Activated CD8-positive, alpha-beta T cell treated with anti-CD3 and anti-CD28 coated beads for 36 hours (primary cell): ENCODE results near the gene KIF26A. TPM values are rescaled to one million over a fixed set of nuclear protein-coding genes. Genes with fewer than 3 reads are reported as not detected.

Experiments used
- ATAC-seq: fragments of 200-7000 bp; cut with Tn5 transposase; one replicate; pipeline ENCODE4 v1.10.0; 2021; ENCODE audit warnings: mild to moderate bottlenecking, moderate library complexity
- CTCF ChIA-PET: fragments of 350-600 bp; sonication (Branson Sonifier 250); formaldehyde crosslinking; loops from one replicate; lab custom pipeline; 2021; ENCODE audit warnings: antibody characterized with exemption; lab: Charles Lee
- POLR2A ChIA-PET: fragments of 350-600 bp; sonication (Branson Sonifier 250); formaldehyde crosslinking; loops from one replicate; lab custom pipeline; 2021; ENCODE audit warnings: antibody characterized with exemption; lab: Charles Lee
- DNase-seq: peaks from one replicate; pipeline ENCODE4 v3.0.0-alpha.2; 2020
- H3K27ac Mint-ChIP-seq: one replicate; pipeline ENCODE4 v1.8.0; 2021; ENCODE audit warnings: mild to moderate bottlenecking, mixed read lengths
- H3K27me3 Mint-ChIP-seq: one replicate; pipeline ENCODE4 v1.8.0; 2021; ENCODE audit warnings: mixed read lengths
- H3K36me3 Mint-ChIP-seq: one replicate; pipeline ENCODE4 v1.8.0; 2021; ENCODE audit warnings: low read depth, mixed read lengths
- H3K4me1 Mint-ChIP-seq: one replicate; pipeline ENCODE4 v1.8.0; 2021; ENCODE audit warnings: low read depth, mixed read lengths
- H3K4me3 Mint-ChIP-seq: one replicate; pipeline ENCODE4 v1.8.0; 2021; ENCODE audit warnings: mild to moderate bottlenecking, moderate library complexity, mixed read lengths
- H3K9me3 Mint-ChIP-seq: one replicate; pipeline ENCODE4 v1.8.0; 2021; ENCODE audit warnings: mixed read lengths
- intact Hi-C: fragments of 100-400 bp; cut with micrococcal nuclease; formaldehyde crosslinking; loops from one replicate; pipeline ENCODE4 v1.10.0; 2022
- total RNA-seq, 2 experiments: library from RNA; stranded (reverse); gene quantifications; one replicate each; pipeline ENCODE4 v1.2.3, GENCODE V29; 2021
- TF ChIP-seq, protein P1 (sequence below): fragments of 200-600 bp; IDR thresholded peaks from one replicate; pipeline ENCODE4 v1.8.0; 2022; ENCODE audit warnings: antibody characterized with exemption, mild to moderate bottlenecking

The KIF26A gene
- total RNA-seq, 2 experiments from 2014 or later = 0.59 to 0.65 TPM

- intact Hi-C loops = no loop called here
- Mint-ChIP-seq H3K36me3 (no peaks in the 10 kb centered on the region), H3K4me3 (no peak overlapping the region), H3K9me3 (no peaks in the 10 kb centered on the region), H3K27me3 (peaks cover 2% of the 10 kb centered on the region), H3K27ac (no peak overlapping the region), H3K4me1 (peaks cover 7% of the 10 kb centered on the region)
- ATAC-seq (no peak), DNase-seq (no peak)
- ChIA-PET POLR2A (no interaction called here), CTCF (interaction anchor here (1.5 kb wide), 1 partner anchor 58 kb away, joined by 3 read pairs; no protein-coding TSS in a partner anchor)
- TF ChIP-seq, protein P1, sequence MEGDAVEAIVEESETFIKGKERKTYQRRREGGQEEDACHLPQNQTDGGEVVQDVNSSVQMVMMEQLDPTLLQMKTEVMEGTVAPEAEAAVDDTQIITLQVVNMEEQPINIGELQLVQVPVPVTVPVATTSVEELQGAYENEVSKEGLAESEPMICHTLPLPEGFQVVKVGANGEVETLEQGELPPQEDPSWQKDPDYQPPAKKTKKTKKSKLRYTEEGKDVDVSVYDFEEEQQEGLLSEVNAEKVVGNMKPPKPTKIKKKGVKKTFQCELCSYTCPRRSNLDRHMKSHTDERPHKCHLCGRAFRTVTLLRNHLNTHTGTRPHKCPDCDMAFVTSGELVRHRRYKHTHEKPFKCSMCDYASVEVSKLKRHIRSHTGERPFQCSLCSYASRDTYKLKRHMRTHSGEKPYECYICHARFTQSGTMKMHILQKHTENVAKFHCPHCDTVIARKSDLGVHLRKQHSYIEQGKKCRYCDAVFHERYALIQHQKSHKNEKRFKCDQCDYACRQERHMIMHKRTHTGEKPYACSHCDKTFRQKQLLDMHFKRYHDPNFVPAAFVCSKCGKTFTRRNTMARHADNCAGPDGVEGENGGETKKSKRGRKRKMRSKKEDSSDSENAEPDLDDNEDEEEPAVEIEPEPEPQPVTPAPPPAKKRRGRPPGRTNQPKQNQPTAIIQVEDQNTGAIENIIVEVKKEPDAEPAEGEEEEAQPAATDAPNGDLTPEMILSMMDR = no peak
Measured at GRCh38 chr14:104191409-104191997, 53.1 kb downstream of the KIF26A start.

GRCh38 chr14:104192146-104192882 is 53.9 kb downstream of the KIF26A start:
- Mint-ChIP-seq H3K9me3 (no peaks in the 10 kb centered on the region), H3K27ac (no peak overlapping the region), H3K27me3 (peaks cover 2% of the 10 kb centered on the region), H3K36me3 (no peaks in the 10 kb centered on the region), H3K4me3 (no peak overlapping the region), H3K4me1 (peaks cover 8% of the 10 kb centered on the region)
- TF ChIP-seq, protein P1 = no peak
- ChIA-PET POLR2A (no interaction called here), CTCF (interaction anchor here (1.5 kb wide), 1 partner anchor 57 kb away, joined by 3 read pairs; no protein-coding TSS in a partner anchor)
- DNase-seq = no peak
- no peak for ATAC-seq
- intact Hi-C loops = no loop called here

DNA sequence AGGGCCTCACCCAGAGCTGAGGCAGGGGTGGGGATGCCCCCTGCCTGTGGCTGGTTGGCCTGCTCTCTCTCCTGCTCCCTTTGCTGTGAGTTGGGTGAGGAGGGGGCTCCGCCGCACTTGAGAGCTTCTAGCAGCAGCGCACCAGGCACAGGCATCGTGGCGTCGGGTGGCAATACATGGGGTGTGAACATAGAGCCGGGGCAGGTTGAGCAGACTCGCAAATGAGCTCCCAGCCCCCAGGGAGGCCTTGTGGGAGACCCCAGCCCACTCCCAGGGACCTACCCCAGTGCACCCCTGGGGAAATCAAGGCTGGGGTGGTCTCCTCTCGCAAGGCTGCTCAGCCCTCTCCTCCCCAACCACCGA is 54.5 kb downstream of the KIF26A start:
- CTCF ChIA-PET = interaction anchor here (1.5 kb wide), 1 partner anchor 56 kb away, joined by 3 read pairs; no protein-coding TSS in a partner anchor
- POLR2A ChIA-PET = no interaction called here

DNA sequence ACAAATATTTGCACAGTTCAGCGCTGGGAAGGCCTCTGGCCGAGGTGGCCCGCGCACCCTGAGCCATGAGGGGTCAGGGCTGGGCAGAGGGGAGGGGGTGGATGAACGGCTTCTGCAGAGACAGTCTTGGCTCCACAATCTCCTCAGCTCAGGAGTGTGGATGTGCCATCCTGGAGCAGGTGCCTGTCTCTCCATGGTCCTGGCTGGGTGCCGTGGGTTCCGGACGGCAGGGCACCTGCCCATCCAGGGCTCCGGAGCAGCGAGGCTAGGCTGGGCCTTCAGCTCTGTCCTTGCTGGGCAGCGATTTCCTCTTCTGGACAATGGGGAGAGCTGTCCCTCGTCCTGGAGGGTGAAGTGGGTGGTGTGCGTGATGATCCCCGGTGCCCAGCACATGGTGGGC is 55.6 kb downstream of the KIF26A start:
- TF ChIP-seq, protein P1 = no peak
- ChIA-PET POLR2A (interaction anchor here (1.0 kb wide), 1 partner anchor 9 kb away, joined by 3 read pairs; no protein-coding TSS in a partner anchor), CTCF (no interaction called here)
- no peak for DNase-seq
- ATAC-seq = no peak
- Mint-ChIP-seq H3K4me3 (no peak overlapping the region), H3K36me3 (no peaks in the 10 kb centered on the region), H3K27me3 (peaks cover 2% of the 10 kb centered on the region), H3K9me3 (no peaks in the 10 kb centered on the region), H3K4me1 (peaks cover 8% of the 10 kb centered on the region), H3K27ac (no peak overlapping the region)
- intact Hi-C loops = no loop called here

More for the DNA sequence above, 54.5 kb downstream of the KIF26A start:
- H3K27me3 Mint-ChIP-seq = peaks cover 2% of the 10 kb centered on the region
- intact Hi-C loops = no loop called here
- ATAC-seq (no peak), DNase-seq (no peak)
- H3K27ac Mint-ChIP-seq = no peak overlapping the region
- no peaks in the 10 kb centered on the region for H3K9me3 Mint-ChIP-seq
- H3K4me1 Mint-ChIP-seq = peaks cover 8% of the 10 kb centered on the region
- H3K4me3 Mint-ChIP-seq = no peak overlapping the region
- TF ChIP-seq, protein P1 = no peak
- no peaks in the 10 kb centered on the region for H3K36me3 Mint-ChIP-seq

- H3K36me3 Mint-ChIP-seq = no peaks in the 10 kb centered on the region
- intact Hi-C loops = no loop called here
- ChIA-PET CTCF (no interaction called here), POLR2A (interaction anchor here (1.0 kb wide), 1 partner anchor 8 kb away, joined by 3 read pairs; no protein-coding TSS in a partner anchor)
- peaks cover 8% of the 10 kb centered on the region for H3K4me1 Mint-ChIP-seq
- no peak overlapping the region for H3K27ac Mint-ChIP-seq
- H3K9me3 Mint-ChIP-seq = no peaks in the 10 kb centered on the region
- H3K4me3 Mint-ChIP-seq = no peak overlapping the region
- DNase-seq (no peak), ATAC-seq (no peak)
- H3K27me3 Mint-ChIP-seq = peaks cover 2% of the 10 kb centered on the region
- TF ChIP-seq, protein P1 = no peak
Measured at GRCh38 chr14:104194716-104195115, 56.3 kb downstream of the KIF26A start.
